Smooth muscle cell (in vitro differentiated cells): Measurements from ENCODE around the gene CFAP77. TPM values are rescaled to one million over a fixed set of nuclear protein-coding genes. Genes with fewer than 3 reads are reported as not detected.

Source experiments
- DNase-seq: peaks from one replicate; lab custom pipeline; 2025; ENCODE audit not compliant: unreplicated experiment; lab: John Stamatoyannopoulos, UW
- H2AFZ ChIP-seq: fragments of 200-600 bp; sonication (generic); 2 replicates; pipeline ENCODE4 v1.6.0; 2016; ENCODE audit warnings: antibody characterized with exemption, low read depth, mild to moderate bottlenecking
- H3F3A ChIP-seq: fragments of 200-600 bp; sonication (generic); 2 replicates; pipeline ENCODE4 v1.6.0; 2017; ENCODE audit warnings: antibody characterized with exemption, low read depth
- H3K27ac ChIP-seq: fragments of 200-600 bp; sonication (generic); 2 replicates; pipeline ENCODE4 v1.5.1; 2016; ENCODE audit warnings: low read depth, mild to moderate bottlenecking
- H3K27me3 ChIP-seq: fragments of 200-600 bp; sonication (generic); 2 replicates; pipeline ENCODE4 v1.6.1; 2016; ENCODE audit warnings: low read depth, mild to moderate bottlenecking
- H3K36me3 ChIP-seq: fragments of 200-600 bp; sonication (generic); 2 replicates; pipeline ENCODE4 v1.5.1; 2016; ENCODE audit warnings: low read depth
- H3K4me1 ChIP-seq: fragments of 200-600 bp; sonication (generic); 2 replicates; pipeline ENCODE4 v1.5.1; 2016; ENCODE audit warnings: low read depth
- H3K4me2 ChIP-seq: fragments of 200-600 bp; sonication (generic); 2 replicates; pipeline ENCODE4 v1.6.0; 2016; ENCODE audit warnings: mild to moderate bottlenecking
- H3K4me3 ChIP-seq: fragments of 200-600 bp; sonication (generic); 2 replicates; pipeline ENCODE4 v1.5.1; 2016; ENCODE audit warnings: mild to moderate bottlenecking
- H3K79me2 ChIP-seq: fragments of 200-600 bp; sonication (generic); 2 replicates; pipeline ENCODE4 v1.6.0; 2016; ENCODE audit warnings: low read depth, mild to moderate bottlenecking
- H3K9ac ChIP-seq: fragments of 200-600 bp; sonication (generic); 2 replicates; pipeline ENCODE4 v1.6.0; 2016; ENCODE audit warnings: low read depth
- H3K9me3 ChIP-seq: fragments of 200-600 bp; sonication (generic); replicated peaks from 2 replicates; pipeline ENCODE4 v1.5.1; 2016; ENCODE audit warnings: low read depth
- H4K20me1 ChIP-seq: fragments of 200-600 bp; sonication (generic); 2 replicates; pipeline ENCODE4 v1.6.0; 2016; ENCODE audit warnings: low read depth
- WGBS: methylation state at CpG from one replicate; pipeline ENCODE4 v1.1.7; 2016; ENCODE audit warnings: low lambda C conversion rate; 5-methylcytosine and 5-hydroxymethylcytosine counted together
- polyA plus RNA-seq: library from polyadenylated mRNA; unstranded; fragments of >200 nt; fragmentation: Nextera tagmentation; extraction: Ambion mirVana; gene quantifications from 2 replicates; pipeline ENCODE4 v1.2.1, GENCODE V29; 2016
- total RNA-seq: library from RNA; depleted of rRNA; stranded (reverse); fragments of >200 nt; gene quantifications from 2 replicates; pipeline ENCODE4 v1.2.3, GENCODE V29; 2014
- TF ChIP-seq, protein P1 (sequence below): fragments of 200-600 bp; sonication (generic); IDR thresholded peaks from 2 replicates; pipeline ENCODE4 v1.5.1; 2017; ENCODE audit warnings: borderline replicate concordance, mild to moderate bottlenecking, antibody characterized with exemption; ENCODE audit not compliant: insufficient read depth, poor library complexity, severe bottlenecking

CFAP77 gene
- total and polyA plus RNA-seq, 2 experiments from 2014 or later, result 0.31 TPM; not detected in 1

DNA sequence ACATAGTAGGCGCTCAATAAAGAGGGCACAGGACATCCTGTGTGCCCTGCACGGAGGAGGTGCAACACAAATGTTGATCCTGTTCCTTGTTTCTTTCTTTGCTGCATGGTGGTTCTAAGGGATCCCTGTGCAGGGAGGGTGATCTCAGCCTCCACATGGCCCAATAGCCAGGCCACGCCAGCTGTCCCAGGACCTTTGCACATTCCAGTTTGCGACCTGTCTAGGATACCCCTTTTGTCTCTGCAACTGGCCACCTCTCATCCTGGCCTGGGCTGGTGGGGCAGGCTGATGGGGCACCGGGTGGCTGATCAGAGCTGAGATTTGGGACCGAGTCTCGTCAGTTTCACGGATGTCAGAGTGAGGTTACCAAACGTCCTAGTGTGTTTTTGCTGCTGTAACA is 79.5 kb downstream of the CFAP77 start:
- H3K4me1 ChIP-seq, result no peaks in the 10 kb centered on the region
- no peak overlapping the region for H3K4me3 ChIP-seq
- no peaks in the 10 kb centered on the region for H3K36me3 ChIP-seq
- TF ChIP-seq, protein P1, sequence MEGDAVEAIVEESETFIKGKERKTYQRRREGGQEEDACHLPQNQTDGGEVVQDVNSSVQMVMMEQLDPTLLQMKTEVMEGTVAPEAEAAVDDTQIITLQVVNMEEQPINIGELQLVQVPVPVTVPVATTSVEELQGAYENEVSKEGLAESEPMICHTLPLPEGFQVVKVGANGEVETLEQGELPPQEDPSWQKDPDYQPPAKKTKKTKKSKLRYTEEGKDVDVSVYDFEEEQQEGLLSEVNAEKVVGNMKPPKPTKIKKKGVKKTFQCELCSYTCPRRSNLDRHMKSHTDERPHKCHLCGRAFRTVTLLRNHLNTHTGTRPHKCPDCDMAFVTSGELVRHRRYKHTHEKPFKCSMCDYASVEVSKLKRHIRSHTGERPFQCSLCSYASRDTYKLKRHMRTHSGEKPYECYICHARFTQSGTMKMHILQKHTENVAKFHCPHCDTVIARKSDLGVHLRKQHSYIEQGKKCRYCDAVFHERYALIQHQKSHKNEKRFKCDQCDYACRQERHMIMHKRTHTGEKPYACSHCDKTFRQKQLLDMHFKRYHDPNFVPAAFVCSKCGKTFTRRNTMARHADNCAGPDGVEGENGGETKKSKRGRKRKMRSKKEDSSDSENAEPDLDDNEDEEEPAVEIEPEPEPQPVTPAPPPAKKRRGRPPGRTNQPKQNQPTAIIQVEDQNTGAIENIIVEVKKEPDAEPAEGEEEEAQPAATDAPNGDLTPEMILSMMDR, result no peak
- H3K27me3 ChIP-seq, result peaks cover 33% of the 10 kb centered on the region
- no peak overlapping the region for H3K4me2 ChIP-seq
- H3K9me3 ChIP-seq, result no peaks in the 10 kb centered on the region
- no peaks in the 10 kb centered on the region for H3K79me2 ChIP-seq
- no peak overlapping the region for H3K27ac ChIP-seq
- no peak overlapping the region for H2AFZ ChIP-seq
- no peak overlapping the region for H3K9ac ChIP-seq
- no peaks in the 10 kb centered on the region for H4K20me1 ChIP-seq
- DNase-seq, result no peak
- no peaks in the 10 kb centered on the region for H3F3A ChIP-seq
- WGBS, result 90% methylated on average over 9 of the region's 9 CpGs

DNA sequence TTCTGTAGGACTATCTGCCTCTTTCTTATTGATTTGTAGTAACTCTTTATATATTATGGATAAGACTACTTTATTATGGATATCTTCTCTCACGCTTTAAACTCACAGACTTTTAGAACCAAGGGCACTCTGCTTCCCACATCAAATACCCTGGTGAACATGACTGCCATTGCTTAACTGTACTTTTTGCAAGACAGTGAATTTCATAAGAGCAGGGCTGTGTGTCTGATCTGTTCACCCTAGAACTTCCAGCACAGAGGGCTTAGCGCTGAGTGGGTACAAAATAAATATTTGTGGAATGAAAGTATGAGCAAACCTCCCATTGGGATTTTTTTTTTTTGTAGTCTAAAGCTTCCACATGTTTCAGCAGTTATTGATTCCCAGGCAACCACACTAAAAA is 84.8 kb downstream of the CFAP77 start:
- TF ChIP-seq, protein P1, result no peak
- 90% methylated on average over 2 of the region's 2 CpGs for WGBS

DNA sequence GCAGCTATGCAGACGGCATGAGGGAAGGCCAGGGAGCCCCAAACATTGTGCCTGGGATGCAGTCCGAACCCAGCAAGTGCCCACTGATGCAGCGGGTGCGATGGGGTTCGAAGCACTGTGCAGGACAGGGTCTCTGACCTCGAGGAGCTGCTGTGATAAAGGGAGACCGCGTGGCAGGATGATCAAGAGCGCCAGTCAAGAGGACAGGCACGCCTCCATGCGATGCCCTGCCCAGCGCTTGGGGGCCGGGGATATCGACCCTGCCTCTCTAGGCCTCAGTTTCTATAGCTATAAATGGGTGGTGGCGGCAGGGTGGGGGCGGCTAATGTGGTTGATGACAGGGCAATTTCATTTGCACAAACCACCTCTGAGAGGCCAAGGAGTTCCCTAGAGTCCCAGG is 87.7 kb downstream of the CFAP77 start:
- Histone ChIP-seq H3K9me3 (no peaks in the 10 kb centered on the region), H3F3A (no peaks in the 10 kb centered on the region), H3K36me3 (no peaks in the 10 kb centered on the region), H4K20me1 (no peaks in the 10 kb centered on the region), H2AFZ (no peak overlapping the region), H3K9ac (no peak overlapping the region), H3K4me3 (no peak overlapping the region), H3K4me1 (no peaks in the 10 kb centered on the region), H3K4me2 (no peak overlapping the region), H3K27ac (no peak overlapping the region), H3K79me2 (no peaks in the 10 kb centered on the region), H3K27me3 (no peaks in the 10 kb centered on the region)
- no peak for DNase-seq
- TF ChIP-seq, protein P1, result no peak
- 93% methylated on average over 16 of the region's 16 CpGs for WGBS

More for the DNA sequence above, 84.8 kb downstream of the CFAP77 start:
- Histone ChIP-seq H3K4me3 (no peak overlapping the region), H3K79me2 (no peaks in the 10 kb centered on the region), H3K9me3 (no peaks in the 10 kb centered on the region), H3K9ac (no peak overlapping the region), H3K4me2 (no peak overlapping the region), H3K27me3 (peaks cover 6% of the 10 kb centered on the region), H2AFZ (no peak overlapping the region), H3K36me3 (no peaks in the 10 kb centered on the region), H3K4me1 (no peaks in the 10 kb centered on the region), H4K20me1 (no peaks in the 10 kb centered on the region), H3K27ac (no peak overlapping the region), H3F3A (no peaks in the 10 kb centered on the region)
- DNase-seq, result no peak

DNA sequence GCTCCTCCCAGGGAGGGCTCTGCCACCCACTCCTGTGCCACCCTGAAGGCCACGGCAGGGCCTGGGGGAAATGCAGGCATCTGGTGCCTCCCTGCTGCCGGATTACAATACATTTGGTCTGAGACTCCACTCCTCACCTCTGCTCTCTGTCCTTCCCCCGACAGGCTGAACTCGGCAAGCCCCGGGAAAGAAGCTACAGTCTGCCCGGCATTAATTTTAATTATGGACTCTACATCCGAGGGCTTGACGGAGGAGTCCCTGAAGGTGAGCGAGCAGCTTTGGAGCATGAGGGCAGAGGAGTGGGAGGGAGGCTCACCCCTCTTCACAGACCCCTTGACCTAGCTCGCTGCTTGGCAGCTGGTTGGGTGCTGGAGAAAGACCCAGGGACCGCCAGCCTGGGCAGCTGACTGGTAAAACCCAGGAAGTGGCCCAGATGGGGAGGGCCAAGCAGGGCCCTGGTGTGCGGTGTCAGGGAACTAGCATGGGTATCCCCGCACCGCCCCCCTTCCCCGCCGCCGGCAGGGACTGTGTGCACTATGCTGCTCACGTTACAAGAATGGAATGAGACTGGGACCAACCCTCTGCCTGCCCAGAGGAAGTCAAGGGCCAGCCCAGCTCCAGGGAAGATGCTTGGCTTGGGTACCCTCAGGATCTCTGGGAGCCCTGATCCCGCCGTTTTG is 88.7 kb downstream of the CFAP77 start:
- no peak overlapping the region for H3K4me3 ChIP-seq
- H3K4me1 ChIP-seq, result no peaks in the 10 kb centered on the region
- no peaks in the 10 kb centered on the region for H4K20me1 ChIP-seq
- H3K27me3 ChIP-seq, result peaks cover 8% of the 10 kb centered on the region
- H3K9ac ChIP-seq, result no peak overlapping the region
- no peak overlapping the region for H2AFZ ChIP-seq
- no peaks in the 10 kb centered on the region for H3F3A ChIP-seq
- H3K9me3 ChIP-seq, result no peaks in the 10 kb centered on the region
- WGBS, result 81% methylated on average over 20 of the region's 20 CpGs
- TF ChIP-seq, protein P1, result no peak
- H3K4me2 ChIP-seq, result no peak overlapping the region
- H3K27ac ChIP-seq, result no peak overlapping the region
- no peaks in the 10 kb centered on the region for H3K36me3 ChIP-seq
- H3K79me2 ChIP-seq, result no peaks in the 10 kb centered on the region
- DNase-seq, result no peak
